SK-N-SH treated with all-trans-retinoic acid at 6 μM for 48 hours (cell line): ENCODE data around the gene COL4A2.

ENCODE experiments used
- ATAC-seq: fragments of 200-7000 bp; cut with Tn5 transposase; 3 replicates; pipeline ENCODE4 v1.9.1; 2020; ENCODE audit warnings: mild to moderate bottlenecking, moderate library complexity
- ARNTL ChIP-seq: fragments of 450-650 bp; formaldehyde crosslinking; IDR thresholded peaks from 2 replicates; pipeline ENCODE4 v1.5.0; 2020; ENCODE audit warnings: low read depth, mild to moderate bottlenecking, moderate library complexity, borderline replicate concordance
- BACH2 ChIP-seq: fragments of 250-450 bp; sonication (Bioruptor Pico); IDR thresholded peaks from 2 replicates; pipeline ENCODE4 v1.9.0; 2021; ENCODE audit warnings: mild to moderate bottlenecking, borderline replicate concordance
- CREB5 ChIP-seq: fragments of 250-450 bp; sonication (Bioruptor Pico); IDR thresholded peaks from 2 replicates; pipeline ENCODE4 v1.5.1; 2020; ENCODE audit warnings: low read depth, mild to moderate bottlenecking, moderate library complexity
- CSDC2 ChIP-seq: fragments of 250-450 bp; sonication (Bioruptor Pico); IDR thresholded peaks from 2 replicates; pipeline ENCODE4 v1.5.0; 2020; ENCODE audit warnings: mild to moderate bottlenecking, moderate library complexity
- CSRNP3 ChIP-seq: fragments of 250-450 bp; sonication (Bioruptor Pico); IDR thresholded peaks from 2 replicates; pipeline ENCODE4 v1.5.1; 2021; ENCODE audit warnings: mild to moderate bottlenecking, moderate library complexity
- ESRRG ChIP-seq: fragments of 250-450 bp; sonication (Bioruptor Pico); IDR thresholded peaks from 2 replicates; pipeline ENCODE4 v1.6.1; 2021; ENCODE audit warnings: mild to moderate bottlenecking
- GLIS3 ChIP-seq: fragments of 250-450 bp; sonication (Bioruptor Pico); IDR thresholded peaks from 2 replicates; pipeline ENCODE4 v1.5.0; 2020; ENCODE audit warnings: mild to moderate bottlenecking, moderate library complexity
- ISL1 ChIP-seq: fragments of 250-450 bp; sonication (Bioruptor Pico); IDR thresholded peaks from 2 replicates; pipeline ENCODE4 v2.1.2; 2022; ENCODE audit warnings: mild to moderate bottlenecking, moderate library complexity
- OSR1 ChIP-seq: fragments of 250-450 bp; sonication (Bioruptor Pico); IDR thresholded peaks from 2 replicates; pipeline ENCODE4 v1.8.0; 2022; ENCODE audit warnings: moderate library complexity, mild to moderate bottlenecking, inconsistent platforms
- PATZ1 ChIP-seq: fragments of 250-450 bp; sonication (Bioruptor Pico); IDR thresholded peaks from 2 replicates; pipeline ENCODE4 v1.8.0; 2020; ENCODE audit warnings: mild to moderate bottlenecking, moderate library complexity, borderline replicate concordance
- POU6F1 ChIP-seq: fragments of 250-450 bp; sonication (Bioruptor Pico); IDR thresholded peaks from 2 replicates; pipeline ENCODE4 v1.8.0; 2021; ENCODE audit warnings: low read depth, mild to moderate bottlenecking, moderate library complexity, borderline replicate concordance
- PPARA ChIP-seq: fragments of 250-450 bp; sonication (Bioruptor Pico); IDR thresholded peaks from 2 replicates; pipeline ENCODE4 v1.5.0; 2020; ENCODE audit warnings: mild to moderate bottlenecking, borderline replicate concordance
- RARB ChIP-seq: fragments of 250-450 bp; sonication (Bioruptor Pico); IDR thresholded peaks from 2 replicates; pipeline ENCODE4 v1.8.0; 2021; ENCODE audit warnings: mild to moderate bottlenecking, moderate library complexity
- SNAI2 ChIP-seq: fragments of 250-450 bp; sonication (Bioruptor Pico); IDR thresholded peaks from 2 replicates; pipeline ENCODE4 v1.5.0; 2020; ENCODE audit warnings: mild to moderate bottlenecking, moderate library complexity
- TCF4 ChIP-seq: fragments of 250-450 bp; sonication (Bioruptor Pico); IDR thresholded peaks from 2 replicates; pipeline ENCODE4 v1.8.0; 2021; ENCODE audit warnings: mild to moderate bottlenecking, moderate library complexity, borderline replicate concordance
- TOX ChIP-seq: fragments of 250-450 bp; sonication (Bioruptor Pico); IDR thresholded peaks from 2 replicates; pipeline ENCODE4 v1.8.0; 2021; ENCODE audit warnings: mild to moderate bottlenecking, moderate library complexity, borderline replicate concordance
- TSHZ2 ChIP-seq: fragments of 250-450 bp; sonication (Bioruptor Pico); IDR thresholded peaks from 2 replicates; pipeline ENCODE4 v1.5.0; 2020; ENCODE audit warnings: mild to moderate bottlenecking, moderate library complexity
- ZC3H10 ChIP-seq: fragments of 250-450 bp; sonication (Bioruptor Pico); IDR thresholded peaks from 2 replicates; pipeline ENCODE4 v1.5.1; 2021; ENCODE audit warnings: mild to moderate bottlenecking, moderate library complexity
- ZFP3 ChIP-seq: fragments of 250-450 bp; sonication (Bioruptor Pico); IDR thresholded peaks from 2 replicates; pipeline ENCODE4 v1.5.0; 2020; ENCODE audit warnings: mild to moderate bottlenecking, moderate library complexity
- ZFP30 ChIP-seq: fragments of 450-650 bp; formaldehyde crosslinking; IDR thresholded peaks from 2 replicates; pipeline ENCODE4 v1.5.0; 2022; ENCODE audit warnings: mild to moderate bottlenecking, moderate library complexity
- ZNF565 ChIP-seq: fragments of 450-650 bp; formaldehyde crosslinking; conservative IDR thresholded peaks from 2 replicates; pipeline ENCODE4 v1.5.0; 2020; ENCODE audit warnings: low read depth, mild to moderate bottlenecking, moderate library complexity
- ZNF8 ChIP-seq: fragments of 450-650 bp; formaldehyde crosslinking; IDR thresholded peaks from 2 replicates; pipeline ENCODE4 v1.5.0; 2020; ENCODE audit warnings: mild to moderate bottlenecking, moderate library complexity

COL4A2 gene

GRCh38 chr13:110498765-110499164, 191.7 kb downstream of the COL4A2 start:
- ATAC-seq: no peak
- TF ChIP-seq GLIS3 (CRISPR knock-in tag) (no peak), CSDC2 (CRISPR knock-in tag) (no peak), RARB (no peak), CREB5 (CRISPR knock-in tag) (no peak), ZC3H10 (CRISPR knock-in tag) (no peak), ZFP3 (CRISPR knock-in tag) (no peak), CSRNP3 (no peak), ZNF565 (no peak), POU6F1 (CRISPR knock-in tag) (no peak), TCF4 (CRISPR knock-in tag) (no peak), PPARA (CRISPR knock-in tag) (no peak), ESRRG (CRISPR knock-in tag) (no peak), ARNTL (CRISPR knock-in tag) (no peak), OSR1 (CRISPR knock-in tag) (no peak), BACH2 (CRISPR knock-in tag) (no peak), ISL1 (CRISPR knock-in tag) (no peak), SNAI2 (no peak), ZNF8 (no peak), PATZ1 (CRISPR knock-in tag) (no peak), ZFP30 (CRISPR knock-in tag) (no peak)

- TF ChIP-seq TCF4 (CRISPR knock-in tag) (no peak), OSR1 (CRISPR knock-in tag) (no peak), CREB5 (CRISPR knock-in tag) (no peak), ZFP3 (CRISPR knock-in tag) (no peak), BACH2 (CRISPR knock-in tag) (no peak), POU6F1 (CRISPR knock-in tag) (no peak), ZNF8 (no peak), GLIS3 (CRISPR knock-in tag) (no peak), ARNTL (CRISPR knock-in tag) (no peak), TOX (no peak), PPARA (CRISPR knock-in tag) (no peak), PATZ1 (CRISPR knock-in tag) (no peak), ZC3H10 (CRISPR knock-in tag) (no peak), ISL1 (CRISPR knock-in tag) (no peak), RARB (no peak), ZFP30 (CRISPR knock-in tag) (no peak), CSDC2 (CRISPR knock-in tag) (no peak), TSHZ2 (no peak)
- no peak for ATAC-seq
Measured at GRCh38 chr13:110499621-110500281, 192.7 kb downstream of the COL4A2 start.
